H7 (cell line): Measurements from ENCODE around the gene ABI2. TPM values are rescaled to one million over a fixed set of nuclear protein-coding genes. Genes with fewer than 3 reads are reported as not detected.
A peak's percentile ranks its signal among the peaks of the same experiment; 100 is the strongest.

Experiments used
- DNase-seq: peaks from one replicate; pipeline ENCODE4 v3.0.0; 2012
- H3K27me3 ChIP-seq: 2 replicates; pipeline ENCODE4 v1.6.0; 2011; ENCODE audit warnings: mild to moderate bottlenecking, low read length; ENCODE audit not compliant: control insufficient read depth, insufficient read depth
- H3K36me3 ChIP-seq: replicated peaks from 2 replicates; pipeline ENCODE4 v1.5.1; 2011; ENCODE audit warnings: low read length; ENCODE audit not compliant: control insufficient read depth, insufficient read depth
- H3K4me3 ChIP-seq: 2 replicates; pipeline ENCODE4 v1.5.1; 2011; ENCODE audit warnings: low read depth, mild to moderate bottlenecking, control low read depth, low read length, moderate library complexity; ENCODE audit not compliant: insufficient read depth
- total RNA-seq: library from RNA; depleted of rRNA; stranded (reverse); fragments of >200 nt; shearing (Covaris generic); gene quantifications from 2 replicates; pipeline ENCODE4 v1.2.3, GENCODE V29; 2014

The ABI2 gene
- total RNA-seq, 1 experiment from 2014 or later, result 48.0 TPM

DNA sequence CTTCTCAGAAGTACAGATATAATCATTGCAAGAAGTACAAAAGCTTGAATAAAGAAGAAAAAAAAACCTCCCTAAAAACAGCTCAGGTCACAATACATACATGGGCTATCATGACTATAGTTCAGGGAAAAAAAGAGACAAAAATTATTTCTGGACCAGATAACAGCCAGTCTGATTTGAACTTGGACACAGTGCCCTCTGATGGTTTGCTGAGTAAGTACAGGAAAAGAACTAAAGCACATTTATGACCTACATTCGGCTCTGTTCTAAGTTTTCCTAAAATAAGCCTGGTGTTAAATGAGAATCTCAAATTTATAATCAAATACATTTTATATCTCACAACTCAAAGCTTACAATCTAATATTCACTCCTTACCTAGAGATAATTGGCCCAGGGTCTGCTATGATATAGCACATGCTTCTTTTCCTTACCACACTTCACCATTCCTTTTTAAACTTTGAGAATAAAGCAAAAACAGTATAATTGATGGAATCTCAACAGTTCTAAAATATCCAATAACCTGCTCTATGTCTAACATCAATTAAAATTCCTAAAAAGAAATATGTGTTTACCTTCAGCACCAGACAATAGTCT is 125.8 kb downstream of the ABI2 start:
- Histone ChIP-seq H3K36me3 (peaks cover 4% of the 10 kb centered on the region), H3K27me3 (no peaks in the 10 kb centered on the region), H3K4me3 (no peak overlapping the region)
- DNase-seq, result no peak

DNA sequence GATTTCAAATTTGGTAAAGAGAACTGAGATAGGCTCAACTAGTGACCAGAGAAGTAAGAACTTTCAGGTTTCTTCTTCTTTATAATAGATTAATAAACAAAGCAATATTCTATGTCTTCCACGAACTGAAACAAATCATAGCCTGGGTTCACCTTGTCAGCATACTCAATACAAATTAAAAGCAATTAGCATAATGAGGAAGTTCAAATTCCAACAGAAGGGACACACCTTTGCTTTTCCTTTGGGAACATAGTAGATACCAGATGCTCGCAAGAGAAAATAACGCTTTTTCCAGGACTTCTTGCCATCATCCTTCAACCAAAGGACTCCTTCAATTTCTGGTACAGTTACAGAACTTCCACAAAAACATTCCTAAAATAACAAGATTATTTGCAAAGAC is 127.0 kb downstream of the ABI2 start:
- Histone ChIP-seq H3K4me3 (no peak overlapping the region), H3K36me3 (peaks cover 6% of the 10 kb centered on the region), H3K27me3 (no peaks in the 10 kb centered on the region)
- no peak for DNase-seq

DNA sequence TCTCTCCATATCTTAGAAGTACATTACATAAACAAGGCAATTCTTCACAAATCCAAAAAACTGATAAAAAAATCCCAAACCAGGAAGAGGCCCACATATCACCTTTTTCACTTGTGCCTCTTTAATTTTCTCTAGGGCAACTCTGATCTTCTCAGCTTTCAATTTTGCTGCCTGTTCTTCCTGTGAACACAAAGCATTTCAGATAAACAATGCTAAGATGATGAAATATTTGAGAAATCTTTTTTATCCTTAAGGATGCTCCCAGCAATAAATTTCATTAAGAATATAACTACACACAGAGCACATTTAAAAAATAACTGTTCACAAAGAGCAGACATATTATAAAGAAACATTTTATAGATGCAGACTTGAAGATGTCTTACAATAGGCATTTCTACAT is 133.6 kb downstream of the ABI2 start:
- peaks cover 2% of the 10 kb centered on the region for H3K36me3 ChIP-seq
- DNase-seq, result no peak
- H3K27me3 ChIP-seq, result no peaks in the 10 kb centered on the region
- no peak overlapping the region for H3K4me3 ChIP-seq

DNA sequence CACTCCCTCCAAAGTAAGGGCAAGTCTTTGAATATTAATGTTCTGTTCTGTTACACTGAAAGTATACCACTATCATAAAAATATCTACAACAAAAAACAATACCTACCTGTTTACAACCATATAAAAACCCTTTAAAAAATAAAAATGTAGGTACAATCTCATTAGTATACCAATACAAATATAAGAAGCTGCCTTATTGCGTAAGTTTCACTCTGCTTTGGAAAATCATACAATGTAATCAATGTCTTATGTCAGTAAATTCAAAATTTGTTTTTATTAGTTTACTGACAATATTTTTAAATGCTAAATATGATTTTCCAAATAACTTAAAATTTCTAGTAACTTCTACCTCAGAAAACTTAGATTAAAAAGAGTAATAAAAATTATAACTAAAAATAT is 134.1 kb downstream of the ABI2 start:
- no peak for DNase-seq
- Histone ChIP-seq H3K4me3 (no peak overlapping the region), H3K27me3 (no peaks in the 10 kb centered on the region), H3K36me3 (peaks cover 2% of the 10 kb centered on the region)

DNA sequence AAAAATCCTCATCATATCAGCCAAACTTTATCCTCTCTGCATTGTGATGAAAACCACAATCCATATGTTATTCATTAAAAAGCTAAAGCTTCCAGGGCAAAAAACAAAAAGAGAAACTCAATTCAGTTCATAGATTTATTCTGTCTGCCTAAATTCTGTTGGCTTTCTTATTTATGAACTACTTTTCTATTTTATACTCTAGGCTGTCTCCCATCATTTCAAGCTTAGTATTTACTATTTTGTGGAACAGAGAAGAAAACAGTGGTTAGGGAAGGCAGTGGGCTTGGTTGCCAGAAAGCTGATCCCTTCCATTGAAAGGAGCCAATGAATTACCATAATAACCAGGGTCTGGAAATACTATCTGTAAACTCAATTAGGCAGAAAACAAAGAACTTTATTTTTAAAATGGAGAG is 135.1 kb downstream of the ABI2 start:
- DNase-seq, result no peak
- H3K36me3 ChIP-seq, result peaks cover 2% of the 10 kb centered on the region
- no peak overlapping the region for H3K4me3 ChIP-seq
- no peaks in the 10 kb centered on the region for H3K27me3 ChIP-seq

DNA sequence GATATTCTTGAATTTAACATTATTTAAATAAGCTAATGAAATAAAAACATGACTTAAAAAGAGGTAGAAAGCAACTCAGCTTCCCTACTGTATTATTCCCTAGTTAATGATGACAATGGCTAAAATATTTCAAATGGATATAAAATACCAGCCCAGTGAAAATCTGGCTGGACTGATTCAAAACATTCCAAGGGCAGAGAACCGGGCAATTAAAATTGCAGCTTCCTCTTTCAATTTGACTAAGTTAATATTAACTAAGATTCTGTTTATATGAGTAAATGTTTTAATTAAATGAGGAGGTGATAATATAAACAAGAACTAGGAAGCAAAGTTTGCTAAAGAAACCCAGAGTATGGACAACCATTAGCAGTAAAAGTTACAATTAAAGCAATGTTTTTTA is 141.4 kb downstream of the ABI2 start:
- Histone ChIP-seq H3K36me3 (no peaks in the 10 kb centered on the region), H3K4me3 (no peak overlapping the region), H3K27me3 (no peaks in the 10 kb centered on the region)
- DNase-seq, result no peak

DNA sequence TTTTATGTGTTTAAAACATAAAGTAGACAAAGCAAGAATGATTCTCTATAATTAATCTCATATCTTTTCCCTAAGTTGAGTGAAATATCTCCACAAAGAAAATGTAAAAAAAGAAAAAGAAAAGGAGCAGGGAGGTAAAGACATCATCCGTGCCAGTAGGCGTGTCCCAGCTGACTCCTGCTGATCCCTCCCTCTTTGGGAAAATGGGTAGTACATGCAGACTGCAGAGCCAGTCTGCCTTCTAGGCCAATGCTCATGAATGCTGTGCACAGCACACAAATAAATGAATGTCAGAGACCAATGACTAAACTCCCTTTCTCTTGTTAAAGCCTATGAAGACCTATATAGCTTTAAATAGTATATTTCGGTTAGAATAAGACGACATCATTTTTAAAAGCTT is 142.2 kb downstream of the ABI2 start:
- DNase-seq, result peak; percentile 8
- Histone ChIP-seq H3K27me3 (no peaks in the 10 kb centered on the region), H3K4me3 (no peak overlapping the region), H3K36me3 (no peaks in the 10 kb centered on the region)

DNA sequence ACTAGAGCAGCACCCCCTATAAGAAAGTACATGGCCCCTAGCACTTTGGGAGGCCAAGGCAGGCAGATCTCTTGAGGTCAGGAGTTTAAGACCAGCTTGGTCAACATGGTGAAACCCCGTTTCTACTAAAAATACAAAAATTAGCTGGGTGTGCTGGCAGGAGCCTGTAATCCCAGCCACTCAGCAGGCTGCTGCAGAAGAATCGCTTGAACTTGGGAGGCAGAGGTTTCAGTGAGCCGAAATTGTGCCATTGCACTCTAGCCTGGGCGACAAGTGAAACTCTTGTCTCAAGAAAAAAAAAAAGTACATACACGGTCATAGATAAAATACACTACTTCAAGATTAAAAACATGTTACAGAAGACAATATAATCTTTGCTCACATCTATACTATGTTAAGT is 143.1 kb downstream of the ABI2 start:
- H3K36me3 ChIP-seq, result no peaks in the 10 kb centered on the region
- no peak overlapping the region for H3K4me3 ChIP-seq
- H3K27me3 ChIP-seq, result no peaks in the 10 kb centered on the region
- no peak for DNase-seq

DNA sequence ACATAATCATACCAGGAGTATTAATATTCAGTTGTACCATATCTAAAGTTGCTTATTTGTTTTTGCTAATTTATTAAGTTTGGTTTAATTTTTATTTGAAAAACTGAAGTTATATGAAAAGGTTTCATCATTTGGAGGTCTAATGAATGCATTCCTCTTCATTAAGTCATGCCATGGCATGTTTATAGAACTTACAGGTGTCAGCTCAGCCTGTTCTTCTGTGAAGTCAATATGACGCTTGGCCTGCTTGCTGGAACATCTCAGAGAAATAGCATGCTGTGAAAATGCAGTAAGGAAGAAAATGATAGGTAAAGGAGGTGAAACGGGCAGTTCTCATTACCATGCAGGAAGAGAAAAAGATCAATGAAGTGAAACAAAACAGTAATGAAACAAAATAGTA is 148.7 kb downstream of the ABI2 start:
- no peaks in the 10 kb centered on the region for H3K36me3 ChIP-seq
- no peak for DNase-seq
- H3K27me3 ChIP-seq, result no peaks in the 10 kb centered on the region
- H3K4me3 ChIP-seq, result no peak overlapping the region

DNA sequence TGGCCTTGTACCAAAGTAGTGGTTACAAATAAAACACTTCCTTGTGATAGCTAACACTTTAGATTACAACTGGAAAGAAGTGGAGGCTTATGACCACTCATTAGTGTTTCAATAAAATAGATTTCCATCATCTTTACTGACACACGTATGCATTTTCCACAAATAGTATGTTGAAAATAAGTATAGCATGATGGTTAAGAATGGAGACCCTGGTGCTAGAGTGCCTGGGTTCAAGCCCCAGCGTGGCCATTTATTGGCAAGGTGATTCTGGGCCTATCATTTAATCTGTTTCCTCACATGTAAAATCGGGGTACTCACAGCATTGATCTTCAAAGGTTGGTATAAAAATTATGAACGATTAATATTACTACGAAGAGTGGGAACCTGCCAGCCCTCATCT is 152.4 kb downstream of the ABI2 start:
- Histone ChIP-seq H3K4me3 (no peak overlapping the region), H3K36me3 (no peaks in the 10 kb centered on the region), H3K27me3 (no peaks in the 10 kb centered on the region)
- DNase-seq, result no peak

DNA sequence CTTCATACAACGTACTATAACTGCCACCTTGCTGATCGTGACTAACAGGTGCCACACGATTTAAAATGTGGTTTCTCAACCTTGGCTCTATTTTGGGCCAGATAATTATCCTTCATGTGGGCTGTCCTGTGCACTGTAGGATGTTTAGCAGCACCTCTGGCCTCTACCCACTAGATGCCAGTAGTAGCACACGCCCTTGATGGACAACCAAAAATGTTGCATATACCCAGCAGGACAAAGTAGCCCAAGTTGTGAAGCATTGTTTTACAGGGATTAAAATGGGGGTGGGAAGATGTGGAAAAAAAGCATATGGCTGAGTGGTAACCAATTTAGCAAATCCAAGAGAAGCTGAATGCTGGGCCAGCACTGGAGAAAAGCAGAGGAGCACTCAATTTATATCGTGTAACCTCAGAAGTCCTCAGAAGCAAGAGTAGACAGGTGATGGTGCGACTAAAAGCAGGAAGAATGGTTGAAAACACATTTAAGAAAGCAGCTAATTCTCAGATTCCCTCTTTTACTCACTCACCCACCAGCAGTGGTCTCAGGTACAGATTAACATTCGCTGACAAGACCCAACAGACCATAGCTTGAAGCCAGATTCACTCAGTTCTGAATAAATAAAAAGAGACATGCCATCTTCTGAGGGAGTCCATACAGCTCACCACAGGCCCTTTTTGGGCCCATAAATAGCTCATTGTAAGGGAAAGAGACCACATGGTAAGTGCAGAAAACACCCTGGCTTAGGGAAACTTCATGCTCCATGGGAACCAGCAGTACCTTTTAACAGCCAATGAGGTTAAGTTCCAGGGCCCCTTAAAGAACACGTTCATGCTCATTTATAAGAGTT is 156.3 kb downstream of the ABI2 start:
- Histone ChIP-seq H3K27me3 (no peaks in the 10 kb centered on the region), H3K36me3 (peaks cover under 1% of the 10 kb centered on the region; the same call in 1 of the 2 replicates), H3K4me3 (no peak overlapping the region)
- peak; percentile 37 for DNase-seq

DNA sequence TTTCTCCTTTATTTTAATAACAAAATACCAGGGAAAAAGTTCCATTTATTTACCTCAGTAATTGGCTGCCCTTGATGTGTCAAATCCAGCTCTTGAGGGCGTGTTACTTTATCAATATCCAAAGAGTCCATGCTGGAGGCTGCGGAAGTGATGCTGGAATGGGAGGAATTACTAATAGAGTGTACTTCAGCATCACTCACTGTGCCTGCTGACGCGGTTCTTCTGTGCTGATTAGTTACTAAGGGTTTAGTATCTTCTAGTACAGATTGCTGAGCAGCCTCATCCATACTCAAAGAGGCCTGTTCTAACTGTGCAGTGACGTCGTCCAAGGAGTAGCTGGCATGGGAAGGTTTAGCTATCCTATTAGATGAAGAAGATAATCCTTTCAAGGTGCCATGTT is 161.3 kb downstream of the ABI2 start:
- DNase-seq, result no peak
- peaks cover 4% of the 10 kb centered on the region for H3K36me3 ChIP-seq
- H3K4me3 ChIP-seq, result no peak overlapping the region
- no peaks in the 10 kb centered on the region for H3K27me3 ChIP-seq

DNA sequence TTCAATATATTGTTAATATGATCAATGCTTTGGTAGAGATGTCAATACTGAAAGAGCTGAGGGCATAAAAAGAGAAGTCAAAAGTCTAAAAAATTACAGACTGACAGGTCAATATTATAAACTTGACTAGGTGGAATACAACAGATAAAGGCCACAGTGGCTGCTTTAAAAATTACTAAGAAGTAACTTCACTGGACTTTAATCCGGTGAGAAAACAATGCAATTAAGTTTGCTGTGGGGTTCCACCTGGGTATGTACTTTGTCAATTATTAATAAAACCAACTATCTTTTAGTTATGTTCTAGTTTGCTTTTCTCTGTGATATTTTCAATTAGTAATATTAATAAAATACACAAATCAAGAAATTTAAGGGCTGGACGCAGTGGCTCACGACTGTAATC is 162.2 kb downstream of the ABI2 start:
- H3K36me3 ChIP-seq, result peaks cover 4% of the 10 kb centered on the region
- DNase-seq, result no peak

DNA sequence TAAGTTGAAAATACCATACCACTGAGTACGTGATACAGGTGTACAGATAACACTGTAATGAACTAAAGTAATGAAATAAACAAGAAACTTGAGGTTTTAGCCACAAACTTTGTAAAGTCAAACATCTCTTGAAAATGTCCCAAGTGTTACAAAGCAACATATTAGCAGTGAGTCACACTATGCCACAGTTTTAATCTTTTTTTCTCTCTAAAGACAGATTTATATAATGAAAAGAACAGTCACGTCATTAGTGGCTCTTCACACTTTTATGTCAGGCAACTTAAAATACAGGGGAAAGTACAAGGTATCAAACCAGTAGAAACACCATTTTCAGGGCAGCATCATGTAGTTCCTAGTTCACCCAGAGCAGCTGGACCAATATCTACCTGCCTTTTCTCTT is 164.8 kb downstream of the ABI2 start:
- Histone ChIP-seq H3K27me3 (no peaks in the 10 kb centered on the region), H3K36me3 (peaks cover 4% of the 10 kb centered on the region), H3K4me3 (no peak overlapping the region)
- no peak for DNase-seq

More for the DNA sequence above, 162.2 kb downstream of the ABI2 start:
- Histone ChIP-seq H3K4me3 (no peak overlapping the region), H3K27me3 (no peaks in the 10 kb centered on the region)
